Body of pancreas (tissue), 4 donors: Measurements from ENCODE around the gene PRRT1B.

ENCODE experiments used
- POLR2A ChIP-seq, 3 donors: fragments of 450-650 bp; IDR thresholded peaks; one replicate each; pipeline ENCODE4 v1.6.1; 2016; ENCODE audit warnings: antibody characterized with exemption in 3 of 3, mild to moderate bottlenecking in 2 of 3
- TF ChIP-seq, protein P1 (sequence below), 7 experiments: fragments of 450-650 bp in 4 of 7; fragments of 200-600 bp in 3 of 7; sonication (generic) in 3 of 7; IDR thresholded peaks; one replicate each; pipeline ENCODE4 v1.5.1; 2016 to 2019; ENCODE audit warnings: antibody characterized with exemption in 7 of 7

DNA sequence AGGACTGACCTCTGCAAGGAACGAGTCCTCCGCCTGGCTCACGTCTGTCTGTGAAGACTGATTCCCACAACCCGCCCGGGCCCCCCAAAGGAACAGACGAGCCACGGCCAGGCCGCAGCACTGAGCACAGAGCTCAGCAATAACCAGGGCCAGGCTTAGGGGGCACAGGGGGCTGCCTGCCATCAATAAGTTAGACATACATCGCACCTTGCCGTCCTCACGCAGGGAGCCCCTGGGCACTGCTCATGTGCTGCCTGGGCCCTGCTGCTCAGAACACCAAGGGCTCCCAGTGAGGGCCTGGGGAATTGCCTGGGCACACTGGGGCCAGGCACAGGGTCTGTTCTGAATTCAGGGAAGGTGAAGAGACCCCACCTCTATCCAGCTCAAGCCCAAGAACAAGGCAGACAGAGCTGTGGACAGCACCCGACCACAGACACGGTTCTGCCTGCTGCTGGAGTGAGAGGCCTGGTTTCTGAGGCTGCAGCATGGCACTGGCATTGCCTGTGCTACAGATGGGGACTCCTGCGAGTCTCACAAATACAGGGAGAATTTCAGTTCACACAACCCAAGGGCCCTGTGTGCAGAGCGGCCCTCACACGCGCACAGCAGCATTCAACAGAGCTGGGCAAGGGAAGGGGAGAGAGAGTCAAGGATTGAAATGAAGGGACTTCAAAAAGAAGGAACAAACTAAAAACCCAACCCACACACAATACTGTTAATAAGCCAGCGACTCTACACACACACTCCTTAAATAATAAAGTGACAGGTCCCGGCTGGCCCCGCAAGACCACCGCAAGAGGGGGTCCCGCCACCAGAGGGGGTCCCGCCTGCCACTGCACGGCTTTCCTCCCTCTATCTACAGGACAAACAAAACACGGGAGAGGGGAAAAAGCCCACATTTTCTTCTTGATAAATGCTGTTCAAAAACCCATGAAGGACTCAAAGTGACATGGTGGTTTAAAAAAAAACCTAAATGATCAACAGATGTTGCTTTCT, 32.0 kb downstream of the PRRT1B start:
- TF ChIP-seq, protein P1, sequence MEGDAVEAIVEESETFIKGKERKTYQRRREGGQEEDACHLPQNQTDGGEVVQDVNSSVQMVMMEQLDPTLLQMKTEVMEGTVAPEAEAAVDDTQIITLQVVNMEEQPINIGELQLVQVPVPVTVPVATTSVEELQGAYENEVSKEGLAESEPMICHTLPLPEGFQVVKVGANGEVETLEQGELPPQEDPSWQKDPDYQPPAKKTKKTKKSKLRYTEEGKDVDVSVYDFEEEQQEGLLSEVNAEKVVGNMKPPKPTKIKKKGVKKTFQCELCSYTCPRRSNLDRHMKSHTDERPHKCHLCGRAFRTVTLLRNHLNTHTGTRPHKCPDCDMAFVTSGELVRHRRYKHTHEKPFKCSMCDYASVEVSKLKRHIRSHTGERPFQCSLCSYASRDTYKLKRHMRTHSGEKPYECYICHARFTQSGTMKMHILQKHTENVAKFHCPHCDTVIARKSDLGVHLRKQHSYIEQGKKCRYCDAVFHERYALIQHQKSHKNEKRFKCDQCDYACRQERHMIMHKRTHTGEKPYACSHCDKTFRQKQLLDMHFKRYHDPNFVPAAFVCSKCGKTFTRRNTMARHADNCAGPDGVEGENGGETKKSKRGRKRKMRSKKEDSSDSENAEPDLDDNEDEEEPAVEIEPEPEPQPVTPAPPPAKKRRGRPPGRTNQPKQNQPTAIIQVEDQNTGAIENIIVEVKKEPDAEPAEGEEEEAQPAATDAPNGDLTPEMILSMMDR (IDR thresholded peaks at IDR 0.05): no peak
- no peak for TF ChIP-seq POLR2A (IDR thresholded peaks at IDR 0.05)
